SK-N-MC (cell line): Measurements from ENCODE around the gene PPIG.

ENCODE experiments used
- EZH2 ChIP-seq: fragments of 200-600 bp; sonication (generic); IDR thresholded peaks from one replicate; pipeline ENCODE4 v1.6.1; 2017; ENCODE audit warnings: antibody characterized with exemption
- FOXP2 ChIP-seq: optimal IDR thresholded peaks from 2 replicates; pipeline ENCODE3; 2011; ENCODE audit warnings: mild to moderate bottlenecking, moderate library complexity; ENCODE audit not compliant: insufficient read depth; ENCODE audit errors: extremely low read length, control extremely low read depth

- TF ChIP-seq EZH2: no peak
- no peak for TF ChIP-seq FOXP2
Observed at GRCh38 chr2:169590804-169591203, 6.7 kb downstream of the PPIG start.
